HG03565 (cell line): ENCODE results near the gene ENOX2.

ENCODE experiments used
- ATAC-seq: cut with Tn5 transposase; IDR thresholded peaks from one replicate; pipeline ENCODE4 v1.9.1; 2021; ENCODE audit warnings: mild to moderate bottlenecking, moderate library complexity; ENCODE audit not compliant: unreplicated experiment

The ENOX2 gene

DNA sequence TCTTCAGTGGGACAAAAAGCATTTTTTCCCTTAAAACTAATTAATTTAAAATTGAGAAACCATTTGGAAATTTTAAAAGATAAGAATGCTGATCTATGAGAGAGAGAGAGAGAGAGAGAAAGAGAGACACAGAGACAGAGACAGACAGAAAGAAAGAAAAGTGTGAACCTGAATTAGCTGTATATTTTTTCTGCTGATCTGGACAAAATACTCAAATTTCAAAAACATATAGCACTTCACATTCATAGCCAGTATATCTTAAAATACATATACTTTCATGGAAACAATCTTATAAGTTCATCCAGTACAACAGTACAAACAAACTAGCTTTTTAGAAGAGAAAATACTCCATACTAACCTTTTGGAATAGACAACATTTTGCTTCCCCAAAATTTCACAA, 18.4 kb downstream of the ENOX2 start:
- no peak for ATAC-seq

DNA sequence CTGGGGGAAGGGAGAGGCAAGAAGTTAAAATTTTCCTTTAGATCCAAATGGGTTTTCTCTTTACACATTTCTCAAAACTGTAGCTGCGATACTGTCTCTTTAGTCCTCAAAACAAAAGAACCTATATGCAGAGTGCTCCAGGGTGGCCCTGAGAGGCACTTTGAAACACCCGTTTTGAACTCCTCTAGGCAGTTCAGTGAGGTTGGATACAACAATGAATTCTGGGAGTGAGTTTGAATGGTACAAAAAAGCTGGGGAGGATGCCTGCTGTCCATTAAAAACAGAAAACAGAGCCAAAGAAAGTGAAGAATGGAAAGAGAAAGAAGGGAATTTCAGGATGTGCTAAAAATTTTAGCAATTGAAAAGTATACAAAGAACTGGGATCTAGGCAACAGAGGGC, 23.1 kb downstream of the ENOX2 start:
- no peak for ATAC-seq

DNA sequence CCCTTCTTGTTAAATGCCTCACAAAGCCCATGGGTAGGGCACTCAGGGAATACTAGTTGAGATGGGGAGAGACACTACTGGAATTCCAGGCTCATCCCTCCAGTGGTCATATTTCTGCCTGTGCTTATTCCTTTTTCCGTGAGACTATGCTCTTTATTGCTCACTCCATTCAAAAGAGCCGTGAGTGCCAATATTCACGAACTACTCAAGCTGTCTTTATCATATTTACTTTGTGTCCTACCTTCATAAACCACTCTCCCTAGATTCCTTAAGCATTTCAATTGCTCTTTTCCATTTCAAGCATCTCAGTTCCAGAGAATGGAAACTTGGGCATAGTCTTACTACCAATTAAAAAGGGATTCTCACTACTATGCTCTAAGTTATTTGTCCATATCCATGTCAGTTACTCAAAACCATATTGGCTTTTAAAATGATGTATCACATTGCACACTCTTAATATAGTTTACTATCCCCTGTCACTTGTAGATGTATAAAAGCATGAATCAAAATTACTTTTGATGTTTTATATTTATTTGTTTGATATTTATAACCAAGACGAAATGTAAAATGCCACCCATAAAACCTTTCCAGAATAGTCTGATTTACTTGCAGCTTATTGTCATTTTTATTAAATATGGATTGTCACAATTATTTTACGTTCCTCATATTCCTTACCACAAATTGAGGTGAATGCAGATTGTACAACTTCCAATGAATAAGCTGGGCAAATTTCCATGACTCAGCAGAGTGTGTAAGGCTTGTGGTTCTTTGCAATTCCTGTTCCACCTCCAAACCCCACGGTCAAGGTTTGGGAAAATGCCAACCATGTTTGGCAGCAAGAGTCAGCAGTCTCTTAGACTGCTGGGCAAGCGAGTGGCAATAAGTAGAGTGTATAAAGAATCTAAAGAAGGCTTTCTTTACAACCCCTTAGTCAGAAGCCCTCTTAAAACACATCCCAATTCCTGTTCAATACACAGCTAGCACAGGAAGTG, 24.4 kb downstream of the ENOX2 start:
- no peak for ATAC-seq

DNA sequence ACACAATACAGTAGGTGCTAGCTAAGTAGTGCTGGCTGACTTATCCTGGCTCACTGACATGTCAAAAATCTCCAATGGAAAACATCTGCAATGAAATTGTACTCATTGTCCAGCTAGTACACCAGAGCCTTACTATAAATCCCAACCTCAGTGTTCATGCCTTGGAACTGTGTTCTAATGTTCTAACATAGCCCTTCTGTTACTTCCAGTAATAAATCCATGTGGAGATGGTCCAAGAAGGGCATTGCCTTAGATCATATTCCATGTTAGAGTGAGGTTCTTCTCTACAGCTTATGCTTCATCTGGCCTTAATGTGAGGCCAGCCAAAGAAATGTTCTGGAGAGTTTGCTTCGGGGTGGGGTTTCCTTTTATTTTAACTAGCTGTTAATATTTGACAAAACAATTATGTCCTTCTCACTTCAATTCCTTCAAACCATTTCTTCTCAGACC, 25.1 kb downstream of the ENOX2 start:
- no peak for ATAC-seq

DNA sequence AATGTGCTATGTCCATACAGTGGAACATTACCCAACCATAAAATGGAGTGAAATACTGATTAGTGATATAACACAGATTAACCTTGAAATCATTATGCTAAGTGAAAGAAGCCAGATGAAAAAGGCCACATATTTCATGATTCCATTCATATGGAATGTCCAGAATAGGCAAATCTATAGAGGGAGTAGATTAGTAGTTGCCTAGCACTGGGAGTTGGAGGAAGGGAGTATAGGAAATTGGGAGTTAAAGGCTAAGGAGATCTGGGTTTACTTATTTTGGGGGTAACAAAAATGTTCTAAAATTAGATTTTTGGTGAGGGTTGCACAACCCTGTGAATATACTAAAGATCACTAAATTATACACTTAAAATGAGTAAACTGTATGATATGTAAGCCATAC, 26.8 kb downstream of the ENOX2 start:
- ATAC-seq, result no peak

DNA sequence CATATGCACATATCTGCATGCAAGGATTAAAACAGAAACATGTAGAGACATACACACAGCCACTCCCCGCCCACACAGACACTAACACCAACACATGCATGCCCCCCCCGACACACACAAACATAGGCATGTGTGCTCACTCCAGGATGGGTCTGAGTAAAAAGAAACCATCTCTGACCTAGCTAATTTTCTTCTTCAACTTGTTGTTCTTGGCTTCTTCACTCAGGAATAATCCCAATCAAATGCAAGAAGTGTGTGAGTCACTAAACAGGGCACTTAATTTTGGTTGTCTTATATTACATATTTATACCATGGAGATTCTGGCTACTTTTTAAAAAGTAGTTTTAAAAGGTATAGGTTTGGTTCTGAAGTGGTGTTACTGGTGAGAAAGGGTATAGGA, 28.3 kb downstream of the ENOX2 start:
- ATAC-seq, result no peak

DNA sequence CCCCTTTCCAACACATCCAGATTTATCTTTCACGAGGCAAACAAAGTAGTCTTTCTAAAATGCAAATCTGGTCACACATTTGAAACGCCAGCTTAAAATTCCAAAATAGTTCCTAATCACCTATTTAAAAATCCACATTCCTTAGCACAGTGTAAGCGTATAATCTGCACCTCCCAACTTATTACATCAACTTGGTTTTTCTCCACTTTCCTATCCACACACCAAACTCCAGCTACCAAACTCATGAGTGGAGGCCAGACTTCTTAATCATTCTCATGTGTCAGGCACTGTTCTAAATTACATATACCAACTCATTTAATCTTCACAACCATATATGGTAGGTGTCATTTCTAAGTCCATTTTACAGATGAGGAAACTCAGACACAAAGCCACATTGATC, 33.8 kb downstream of the ENOX2 start:
- no peak for ATAC-seq

DNA sequence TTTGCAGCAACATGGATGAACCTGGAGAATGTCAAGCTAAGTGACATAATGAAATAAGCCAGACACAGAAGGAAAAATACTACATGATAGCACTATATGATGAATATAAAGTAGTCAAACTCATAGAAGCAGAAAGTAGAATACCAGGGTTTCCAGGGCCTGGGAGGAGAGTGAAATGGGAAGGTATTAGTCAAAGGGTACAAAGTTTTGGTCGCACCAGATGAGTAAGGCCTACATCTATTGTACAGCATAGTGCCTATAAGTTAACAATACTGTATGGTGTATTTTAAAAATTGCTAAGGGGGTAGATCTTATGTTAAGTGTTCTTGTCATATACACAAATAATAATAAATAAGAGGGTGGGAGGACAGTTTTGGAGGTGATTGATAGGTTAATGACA, 41.5 kb downstream of the ENOX2 start:
- ATAC-seq, result no peak

DNA sequence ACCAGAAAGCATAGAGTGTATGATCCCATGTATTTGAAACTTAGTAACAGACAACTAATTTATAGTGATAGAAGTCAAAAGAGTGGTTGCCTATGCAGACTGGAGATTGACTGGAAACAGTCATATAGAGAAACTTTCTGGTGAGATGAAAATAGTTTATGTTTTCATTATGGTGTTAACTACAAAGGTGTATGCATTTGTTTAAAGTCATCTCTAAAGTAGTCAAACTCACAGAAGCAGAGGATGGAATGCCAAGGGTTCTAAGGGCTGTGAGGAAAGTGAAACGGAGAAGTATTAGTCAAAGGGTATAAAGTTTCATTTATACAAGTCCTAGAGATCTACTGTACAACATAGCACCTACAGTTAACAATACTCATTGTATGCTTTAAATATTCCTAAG, 45.8 kb downstream of the ENOX2 start:
- peak; percentile 97 for ATAC-seq

DNA sequence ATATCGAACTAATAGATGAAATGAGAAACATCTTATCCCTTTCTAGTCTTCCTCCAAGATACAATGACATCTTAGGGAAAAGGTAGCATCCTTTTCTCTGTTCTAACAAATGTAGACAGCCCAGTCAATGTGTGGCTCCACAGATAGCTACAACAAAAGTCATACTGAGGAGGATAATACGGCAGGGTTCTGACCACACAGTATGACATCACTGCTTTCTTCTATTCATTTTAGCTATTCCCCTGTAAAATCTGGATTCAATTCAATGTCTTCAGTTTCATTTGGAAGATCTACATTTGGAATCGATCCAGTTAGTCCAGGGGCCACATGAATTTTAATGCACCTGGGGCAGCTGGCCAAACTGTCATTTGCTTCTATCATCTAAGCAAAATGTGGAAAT, 51.4 kb downstream of the ENOX2 start:
- no peak for ATAC-seq

DNA sequence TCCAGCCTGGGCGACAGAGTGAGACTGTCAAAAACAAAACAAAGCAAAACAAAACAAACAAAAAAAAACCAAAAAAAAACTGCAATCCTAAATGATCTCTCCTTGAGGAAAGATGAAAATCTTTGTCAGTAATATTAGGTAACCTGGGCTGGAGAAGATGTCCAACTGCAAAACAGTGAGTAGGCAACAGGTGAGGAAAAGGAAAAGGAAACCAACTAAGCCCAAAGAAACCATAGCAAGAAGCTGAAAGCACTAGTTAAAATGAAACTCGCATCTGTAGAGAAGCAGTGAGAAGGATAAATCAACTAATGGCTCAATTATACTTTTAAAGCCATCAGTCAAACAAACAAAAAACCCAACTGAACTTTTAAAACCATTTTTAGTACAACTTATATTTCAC, 54.2 kb downstream of the ENOX2 start:
- ATAC-seq, result peak; percentile 71

DNA sequence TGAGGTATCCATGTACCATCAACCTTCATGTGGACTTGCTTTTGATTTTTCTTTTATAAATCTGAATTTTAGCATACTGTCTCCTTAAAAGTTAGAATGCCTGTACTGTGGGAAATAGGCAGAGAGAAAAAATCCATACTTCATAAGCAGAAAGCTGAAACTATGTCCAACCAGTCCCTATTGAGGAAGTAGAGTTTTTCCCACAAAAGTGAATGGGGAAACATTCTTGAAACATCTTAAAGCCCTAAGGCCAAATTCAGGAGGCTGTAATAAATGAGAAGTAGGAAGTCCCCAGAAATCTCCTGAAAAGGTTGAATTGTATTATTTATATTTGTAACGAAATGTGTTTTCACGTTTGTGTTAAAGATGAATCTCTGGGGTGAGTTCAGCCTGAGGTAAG, 56.3 kb downstream of the ENOX2 start:
- ATAC-seq, result no peak

DNA sequence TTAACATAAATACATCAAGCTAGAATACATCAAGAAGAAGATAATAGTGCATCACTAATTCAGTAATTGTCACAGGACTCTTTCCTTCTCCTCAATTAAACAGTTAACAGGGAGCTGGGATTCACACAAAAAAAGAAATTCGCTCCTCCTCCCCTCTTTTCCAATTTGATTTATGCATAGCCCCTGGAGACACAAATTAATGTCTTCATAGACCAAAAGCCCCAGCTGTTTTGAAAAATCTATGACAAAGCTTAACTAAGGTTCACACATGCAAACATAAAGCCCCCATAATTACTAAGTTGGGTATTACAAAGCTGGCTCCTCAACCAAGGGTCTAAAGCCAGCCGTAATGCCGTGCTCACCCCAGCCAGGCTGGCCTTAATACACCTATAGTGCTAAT, 61.2 kb downstream of the ENOX2 start:
- no peak for ATAC-seq

DNA sequence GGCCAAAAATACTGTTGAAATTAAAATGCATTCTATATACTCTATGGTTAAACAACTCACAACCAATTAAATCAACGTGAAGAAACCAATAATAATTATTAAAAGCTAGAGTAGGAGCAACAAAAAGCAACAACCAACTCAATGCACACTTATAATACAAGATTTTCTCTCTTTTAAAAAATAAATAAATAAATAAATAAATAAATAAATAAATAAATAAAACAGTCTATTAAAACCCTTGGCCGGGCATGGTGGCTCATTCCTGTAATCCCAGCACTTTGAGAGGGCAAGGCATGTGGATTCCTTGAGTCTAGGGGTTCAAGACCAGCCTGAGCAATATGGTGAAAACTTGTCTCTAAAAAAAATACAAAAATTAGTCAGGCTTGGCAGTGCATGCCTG, 62.7 kb downstream of the ENOX2 start:
- no peak for ATAC-seq

DNA sequence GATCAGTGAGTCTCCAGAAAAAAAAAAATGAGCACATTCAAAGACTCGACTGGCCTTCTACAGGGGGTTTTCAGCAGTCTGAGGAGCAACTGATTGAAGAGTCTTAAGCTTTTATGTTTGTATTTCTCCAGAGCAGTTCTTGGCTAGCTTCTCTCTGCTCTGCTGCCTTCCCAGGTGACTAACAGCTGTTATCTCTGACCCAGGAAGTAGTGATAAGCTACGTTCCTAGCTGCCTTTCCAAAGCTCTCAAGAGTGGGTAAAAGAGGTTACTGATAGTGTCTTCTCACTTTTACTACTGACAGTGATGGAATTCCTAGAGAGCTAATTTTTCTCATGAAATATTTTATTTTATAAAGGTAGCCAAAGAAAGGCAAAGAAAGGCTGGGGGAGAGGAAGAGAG, 66.6 kb downstream of the ENOX2 start:
- no peak for ATAC-seq

DNA sequence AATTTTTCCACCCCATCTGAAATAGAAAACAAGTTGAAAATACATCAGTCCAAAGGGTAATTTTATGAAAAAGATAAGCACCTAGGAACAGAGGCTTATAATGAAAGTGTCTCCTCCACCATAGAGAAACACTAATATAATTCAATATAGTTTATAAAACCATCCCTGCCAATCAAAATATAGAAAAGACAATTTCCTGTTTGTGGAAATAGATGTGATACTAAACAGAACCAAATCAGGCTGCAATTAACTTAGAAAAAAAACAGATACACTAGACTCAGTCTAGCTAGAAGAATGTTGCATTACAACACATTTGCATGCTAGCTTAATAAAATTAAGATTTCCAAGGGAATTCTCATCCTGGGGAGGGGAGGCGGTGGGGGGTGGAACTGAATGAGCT, 68.2 kb downstream of the ENOX2 start:
- no peak for ATAC-seq

DNA sequence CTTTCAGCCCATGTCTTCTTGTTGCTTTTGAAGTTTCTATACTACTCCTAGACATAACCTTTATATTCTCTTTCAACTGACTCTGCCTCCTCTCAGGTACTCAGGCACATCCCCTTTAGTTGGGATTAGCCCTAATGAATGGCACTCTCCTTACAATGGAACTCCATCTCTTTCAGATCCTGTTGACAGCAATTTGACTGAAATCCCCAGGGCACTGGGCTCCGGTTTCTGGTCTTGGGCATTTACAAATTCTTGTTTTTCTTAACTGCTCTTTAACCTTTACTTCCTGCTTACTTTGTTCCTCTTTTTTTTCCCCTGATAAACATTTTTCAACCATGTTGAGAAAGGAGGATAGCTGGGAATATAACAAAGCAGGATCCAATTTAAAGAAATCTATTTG, 68.9 kb downstream of the ENOX2 start:
- ATAC-seq, result no peak

DNA sequence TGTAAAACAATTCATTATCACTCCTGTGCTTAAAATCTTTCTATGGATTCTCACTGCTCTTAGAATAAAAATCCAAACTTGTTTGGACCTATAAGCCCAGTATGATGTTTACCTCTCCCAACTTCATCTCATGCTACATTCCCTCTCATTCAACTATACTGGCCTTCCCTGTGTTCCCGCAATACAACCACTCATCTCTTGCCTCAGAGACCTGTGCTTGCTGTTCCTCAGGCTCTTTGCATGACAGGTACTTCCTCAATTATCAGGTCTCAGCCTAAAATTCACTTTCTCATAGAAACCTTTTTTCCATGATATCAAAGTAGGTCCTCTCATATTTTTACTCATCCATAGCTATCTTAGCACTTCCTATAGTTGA, 71.7 kb downstream of the ENOX2 start:
- ATAC-seq, result no peak

DNA sequence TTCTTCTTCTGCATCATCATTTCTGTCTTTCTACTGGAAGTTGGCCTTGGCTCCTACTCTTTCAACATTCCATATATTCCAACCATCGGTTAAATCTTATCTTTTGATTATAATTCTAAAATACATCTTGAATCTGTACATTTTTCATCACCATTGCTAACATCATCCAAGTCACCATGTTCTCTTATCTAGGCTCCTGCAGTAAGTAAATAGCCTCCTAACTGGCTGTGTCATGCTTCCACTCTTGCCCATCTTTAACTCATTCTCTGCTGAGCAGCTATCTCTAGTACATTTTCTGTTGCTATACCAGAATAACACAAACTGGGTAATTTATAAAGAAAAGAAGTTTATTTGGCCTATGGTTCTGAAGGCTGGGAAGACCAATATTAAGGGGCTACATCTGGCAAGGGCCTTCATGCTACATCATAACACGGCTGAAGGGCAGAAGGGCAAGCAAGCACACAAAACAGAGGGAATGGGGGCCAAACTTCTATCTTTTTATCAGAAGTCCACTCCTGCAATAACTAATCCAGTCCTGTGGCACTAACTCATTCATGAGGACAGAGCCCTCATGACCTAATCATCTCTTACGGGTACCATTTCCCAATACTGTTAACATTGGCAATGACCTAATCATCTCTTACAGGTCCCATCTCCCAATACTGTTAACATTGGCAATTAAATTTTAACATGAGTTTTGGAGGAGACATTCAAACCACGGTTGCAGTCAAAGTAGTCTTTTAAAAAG, 72.2 kb downstream of the ENOX2 start:
- ATAC-seq, result no peak

DNA sequence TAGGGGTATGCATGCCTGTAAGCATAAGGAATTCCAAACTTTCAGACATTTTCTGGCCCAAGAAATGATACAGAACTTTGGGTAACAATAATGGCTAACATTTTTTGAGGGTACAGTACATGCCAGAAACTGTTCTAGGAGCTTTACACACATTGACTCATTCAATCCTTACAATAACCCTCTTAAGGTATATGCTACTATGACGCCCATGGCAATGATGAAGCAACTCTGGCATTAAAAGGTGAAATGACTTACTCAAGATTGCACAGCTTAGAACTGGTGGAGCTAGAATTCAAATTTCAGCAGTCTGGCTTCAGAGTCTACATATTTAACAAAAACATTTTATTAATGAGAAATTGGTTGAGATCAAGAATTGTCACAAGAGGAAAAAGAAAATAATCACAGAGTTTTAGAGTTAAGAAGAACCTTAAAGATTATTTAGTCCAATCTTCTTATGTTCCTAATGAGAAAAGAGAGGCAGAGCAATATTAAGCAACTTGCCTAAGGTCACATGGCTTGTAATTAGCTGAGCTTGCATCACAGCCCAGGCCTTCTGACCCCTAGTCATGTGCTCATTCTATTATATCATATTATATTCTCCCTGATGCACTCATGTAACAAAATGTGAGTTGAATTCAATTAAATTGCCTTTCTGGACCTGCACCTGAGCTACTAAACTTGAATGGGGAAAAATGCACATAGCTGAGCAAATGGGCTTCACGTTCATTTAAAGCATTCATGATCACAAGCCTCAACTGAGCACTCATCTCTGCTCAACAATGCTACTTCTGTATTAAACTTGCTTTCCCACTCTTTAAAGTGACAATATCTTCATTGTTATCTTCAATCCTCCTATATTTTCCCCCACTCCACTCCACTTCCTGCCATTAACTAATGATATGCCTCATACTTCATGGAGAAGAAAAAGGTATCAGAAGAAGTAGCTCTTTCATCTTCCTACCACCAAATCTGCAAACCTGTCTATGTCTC, 73.2 kb downstream of the ENOX2 start:
- no peak for ATAC-seq

DNA sequence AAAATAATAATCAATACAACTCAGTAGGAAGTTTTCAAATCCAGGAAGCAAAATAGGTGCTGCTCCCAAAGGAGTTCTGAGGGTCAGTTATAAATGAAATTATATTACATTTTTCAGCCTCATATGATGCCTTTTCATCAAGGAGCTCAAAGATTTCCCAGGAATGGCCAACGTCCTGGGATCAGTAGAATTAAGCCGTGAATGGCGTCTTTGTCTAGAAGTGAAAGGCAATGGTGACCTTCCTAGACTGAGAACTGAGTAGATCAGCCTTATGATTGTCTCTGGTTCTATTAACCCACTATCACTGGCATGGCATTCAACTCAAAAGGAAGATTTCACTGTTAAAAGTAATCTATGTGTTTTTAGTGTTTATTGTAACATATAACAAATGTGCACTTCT, 74.4 kb downstream of the ENOX2 start:
- no peak for ATAC-seq
